ENCODE results near the gene ADH7. TPM values are rescaled to one million over a fixed set of nuclear protein-coding genes. Genes with fewer than 3 reads are reported as not detected.

Gene ADH7
- total and polyA plus RNA-seq, 2 of the 13 experiments (the other 11 are each of a cell fraction or from before 2014, with no cell fraction given), result not detected

DNA sequence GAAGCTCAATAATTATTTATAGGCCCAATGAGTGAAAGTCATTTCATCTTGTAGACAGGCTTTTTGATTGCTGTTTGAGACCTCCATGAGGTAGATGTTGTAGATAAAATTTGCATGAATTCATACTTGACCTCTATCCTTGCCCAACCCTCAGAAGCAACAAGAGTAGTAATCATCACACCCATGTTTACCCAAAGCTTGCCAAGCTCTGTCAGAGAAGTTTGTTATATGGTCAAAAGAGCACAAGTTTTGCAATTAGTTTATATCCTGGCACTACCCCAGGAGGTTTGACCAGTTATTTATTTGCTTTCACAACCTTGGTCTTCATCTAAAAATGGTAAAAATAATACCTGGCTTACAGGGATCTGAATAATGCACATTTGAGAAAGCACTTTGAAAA is 20.7 kb downstream of the ADH7 start:
- DNase-seq (ENCODE audit: low spot score), result no peak
- TF ChIP-seq SNAPC4 (CRISPR knock-in tag; IDR thresholded peaks at IDR 0.05), result no peak
- TF ChIP-seq NR1H2 (CRISPR knock-in tag; IDR thresholded peaks at IDR 0.05; ENCODE audit: borderline replicate concordance, low read depth), result no peak
- no peak for TF ChIP-seq HDAC2 (CRISPR knock-in tag; IDR thresholded peaks at IDR 0.05)
- no peak for TF ChIP-seq KDM6A (CRISPR knock-in tag; IDR thresholded peaks at IDR 0.05; ENCODE audit: low read depth)
- TF ChIP-seq SP5 (CRISPR knock-in tag; IDR thresholded peaks at IDR 0.05; ENCODE audit: borderline replicate concordance, low read depth), result no peak
- TF ChIP-seq, protein P1, sequence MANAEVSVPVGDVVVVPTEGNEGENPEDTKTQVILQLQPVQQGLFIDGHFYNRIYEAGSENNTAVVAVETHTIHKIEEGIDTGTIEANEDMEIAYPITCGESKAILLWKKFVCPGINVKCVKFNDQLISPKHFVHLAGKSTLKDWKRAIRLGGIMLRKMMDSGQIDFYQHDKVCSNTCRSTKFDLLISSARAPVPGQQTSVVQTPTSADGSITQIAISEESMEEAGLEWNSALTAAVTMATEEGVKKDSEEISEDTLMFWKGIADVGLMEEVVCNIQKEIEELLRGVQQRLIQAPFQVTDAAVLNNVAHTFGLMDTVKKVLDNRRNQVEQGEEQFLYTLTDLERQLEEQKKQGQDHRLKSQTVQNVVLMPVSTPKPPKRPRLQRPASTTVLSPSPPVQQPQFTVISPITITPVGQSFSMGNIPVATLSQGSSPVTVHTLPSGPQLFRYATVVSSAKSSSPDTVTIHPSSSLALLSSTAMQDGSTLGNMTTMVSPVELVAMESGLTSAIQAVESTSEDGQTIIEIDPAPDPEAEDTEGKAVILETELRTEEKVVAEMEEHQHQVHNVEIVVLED (CRISPR knock-in tag; IDR thresholded peaks at IDR 0.05; ENCODE audit: borderline replicate concordance), result no peak
- TF ChIP-seq, protein P2, sequence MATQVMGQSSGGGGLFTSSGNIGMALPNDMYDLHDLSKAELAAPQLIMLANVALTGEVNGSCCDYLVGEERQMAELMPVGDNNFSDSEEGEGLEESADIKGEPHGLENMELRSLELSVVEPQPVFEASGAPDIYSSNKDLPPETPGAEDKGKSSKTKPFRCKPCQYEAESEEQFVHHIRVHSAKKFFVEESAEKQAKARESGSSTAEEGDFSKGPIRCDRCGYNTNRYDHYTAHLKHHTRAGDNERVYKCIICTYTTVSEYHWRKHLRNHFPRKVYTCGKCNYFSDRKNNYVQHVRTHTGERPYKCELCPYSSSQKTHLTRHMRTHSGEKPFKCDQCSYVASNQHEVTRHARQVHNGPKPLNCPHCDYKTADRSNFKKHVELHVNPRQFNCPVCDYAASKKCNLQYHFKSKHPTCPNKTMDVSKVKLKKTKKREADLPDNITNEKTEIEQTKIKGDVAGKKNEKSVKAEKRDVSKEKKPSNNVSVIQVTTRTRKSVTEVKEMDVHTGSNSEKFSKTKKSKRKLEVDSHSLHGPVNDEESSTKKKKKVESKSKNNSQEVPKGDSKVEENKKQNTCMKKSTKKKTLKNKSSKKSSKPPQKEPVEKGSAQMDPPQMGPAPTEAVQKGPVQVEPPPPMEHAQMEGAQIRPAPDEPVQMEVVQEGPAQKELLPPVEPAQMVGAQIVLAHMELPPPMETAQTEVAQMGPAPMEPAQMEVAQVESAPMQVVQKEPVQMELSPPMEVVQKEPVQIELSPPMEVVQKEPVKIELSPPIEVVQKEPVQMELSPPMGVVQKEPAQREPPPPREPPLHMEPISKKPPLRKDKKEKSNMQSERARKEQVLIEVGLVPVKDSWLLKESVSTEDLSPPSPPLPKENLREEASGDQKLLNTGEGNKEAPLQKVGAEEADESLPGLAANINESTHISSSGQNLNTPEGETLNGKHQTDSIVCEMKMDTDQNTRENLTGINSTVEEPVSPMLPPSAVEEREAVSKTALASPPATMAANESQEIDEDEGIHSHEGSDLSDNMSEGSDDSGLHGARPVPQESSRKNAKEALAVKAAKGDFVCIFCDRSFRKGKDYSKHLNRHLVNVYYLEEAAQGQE (IDR thresholded peaks at IDR 0.05; ENCODE audit: borderline replicate concordance in 1 of 2, low read depth in 1 of 2, low read length in 2 of 2), result no peak
- no peak for ATAC-seq
- in situ Hi-C loops (cut with HindIII; ENCODE audit: extremely low pct_ligation_motif_present, low pct_unique_long_range_greater_than_20kb) (no loop called here), intact Hi-C loops (cut with micrococcal nuclease; ENCODE audit: unreplicated experiment) (no loop called here)
- Histone ChIP-seq H3K9me3 (ENCODE audit: low read length) (no peaks in the 10 kb centered on the region), H3K4me1 (ENCODE audit: insufficient read depth, low read length) (peaks cover 16% of the 10 kb centered on the region; the same call in 1 of the 2 replicates), H2AFZ (ENCODE audit: low read length) (no peak overlapping the region), H3K4me2 (ENCODE audit: low read depth, low read length) (no peak overlapping the region), H3K27ac (ENCODE audit: extremely low read length, insufficient read depth, low read length) (no peak overlapping the region), H3K36me3 (replicated peaks in 1 of 2; ENCODE audit: control insufficient read depth in 1 of 2, insufficient read depth in 2 of 2, low read length in 2 of 2) (no peaks in the 10 kb centered on the region), H3K27me3 (ENCODE audit: control insufficient read depth in 1 of 2, insufficient read depth in 2 of 2, low read length in 2 of 2) (no peaks in the 10 kb centered on the region; a peak in 1 of 5 replicates), H4K20me1 (ENCODE audit: insufficient read depth, low read length) (no peaks in the 10 kb centered on the region), H3K4me3 (replicated peaks in 1 of 3; ENCODE audit: insufficient read depth in 1 of 3, low read depth in 2 of 3, low read length in 3 of 3) (no peak overlapping the region), H3K9ac (ENCODE audit: insufficient read depth, low read depth, low read length) (no peak overlapping the region), H3K79me2 (ENCODE audit: insufficient read depth, low read length) (no peaks in the 10 kb centered on the region)
- no TSS peak for BruUV-seq (replicated peaks)
- ChIA-PET POLR2A (no interaction called here), CTCF (ENCODE audit: low intra/inter-chr PET ratio, low total read pairs) (no interaction called here)
- no peak for FAIRE-seq

All from HepG2 (cell line).